ENCODE results near the gene NUP107. TPM values are rescaled to one million over a fixed set of nuclear protein-coding genes. Genes with fewer than 3 reads are reported as not detected.

NUP107 gene
- total RNA-seq, 2 experiments from 2014 or later = 142 to 143 TPM

DNA sequence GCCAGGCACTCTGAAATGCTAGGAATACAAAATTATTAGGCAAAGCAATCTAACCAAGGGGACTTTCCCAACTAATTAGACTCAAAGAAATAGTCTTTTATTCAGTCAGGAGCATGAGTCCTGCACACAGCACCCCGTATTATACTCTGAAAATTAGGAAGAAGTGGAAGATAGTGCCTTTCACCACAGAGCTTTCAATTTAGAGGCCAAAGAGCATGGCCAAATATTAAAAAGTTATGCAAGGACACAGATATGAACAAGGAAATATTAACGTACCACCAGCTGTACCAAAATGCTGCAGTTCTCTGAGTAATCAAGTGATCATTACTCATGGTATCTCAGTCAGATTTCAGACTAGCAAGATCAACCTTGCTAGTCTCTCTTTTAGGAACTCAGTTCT is 98.6 kb downstream of the NUP107 start:
- Mint-ChIP-seq H3K36me3 (ENCODE audit: low read depth) (no peaks in the 10 kb centered on the region), H3K4me3 (no peak overlapping the region), H3K27ac (no peak overlapping the region), H3K9me3 (no peaks in the 10 kb centered on the region), H3K27me3 (no peaks in the 10 kb centered on the region), H3K4me1 (ENCODE audit: low read depth) (no peaks in the 10 kb centered on the region)
- ChIA-PET CTCF (no interaction called here), POLR2A (no interaction called here)
- ATAC-seq (no peak), DNase-seq (no peak)
- TF ChIP-seq, protein P1, sequence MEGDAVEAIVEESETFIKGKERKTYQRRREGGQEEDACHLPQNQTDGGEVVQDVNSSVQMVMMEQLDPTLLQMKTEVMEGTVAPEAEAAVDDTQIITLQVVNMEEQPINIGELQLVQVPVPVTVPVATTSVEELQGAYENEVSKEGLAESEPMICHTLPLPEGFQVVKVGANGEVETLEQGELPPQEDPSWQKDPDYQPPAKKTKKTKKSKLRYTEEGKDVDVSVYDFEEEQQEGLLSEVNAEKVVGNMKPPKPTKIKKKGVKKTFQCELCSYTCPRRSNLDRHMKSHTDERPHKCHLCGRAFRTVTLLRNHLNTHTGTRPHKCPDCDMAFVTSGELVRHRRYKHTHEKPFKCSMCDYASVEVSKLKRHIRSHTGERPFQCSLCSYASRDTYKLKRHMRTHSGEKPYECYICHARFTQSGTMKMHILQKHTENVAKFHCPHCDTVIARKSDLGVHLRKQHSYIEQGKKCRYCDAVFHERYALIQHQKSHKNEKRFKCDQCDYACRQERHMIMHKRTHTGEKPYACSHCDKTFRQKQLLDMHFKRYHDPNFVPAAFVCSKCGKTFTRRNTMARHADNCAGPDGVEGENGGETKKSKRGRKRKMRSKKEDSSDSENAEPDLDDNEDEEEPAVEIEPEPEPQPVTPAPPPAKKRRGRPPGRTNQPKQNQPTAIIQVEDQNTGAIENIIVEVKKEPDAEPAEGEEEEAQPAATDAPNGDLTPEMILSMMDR (IDR thresholded peaks at IDR 0.05) = no peak
- intact Hi-C loops (cut with micrococcal nuclease) = no loop called here

DNA sequence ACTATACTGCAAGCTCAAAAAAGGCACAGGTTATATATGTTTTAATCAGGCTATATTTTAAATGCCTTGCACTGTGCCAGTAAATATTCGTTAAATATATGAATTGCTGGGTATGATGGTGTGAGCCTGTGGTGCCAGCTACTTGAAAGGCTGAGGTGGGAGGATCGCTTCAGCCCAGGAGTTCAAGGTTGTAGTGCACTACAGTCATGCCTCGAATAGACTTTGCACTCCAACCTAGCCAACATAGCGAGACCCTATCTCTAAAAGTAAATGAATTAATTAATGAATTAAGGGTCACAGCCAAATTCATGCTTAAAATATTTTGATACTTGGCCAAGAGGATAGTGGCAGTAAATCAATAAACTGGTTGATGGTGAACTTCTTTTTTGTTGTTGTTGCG is 99.0 kb downstream of the NUP107 start:
- no peak for DNase-seq
- Mint-ChIP-seq H3K4me3 (no peak overlapping the region), H3K4me1 (ENCODE audit: low read depth) (no peaks in the 10 kb centered on the region), H3K27me3 (no peaks in the 10 kb centered on the region), H3K36me3 (ENCODE audit: low read depth) (no peaks in the 10 kb centered on the region), H3K9me3 (no peaks in the 10 kb centered on the region), H3K27ac (no peak overlapping the region)
- POLR2A ChIA-PET = interaction anchor here (1.2 kb wide), 1 partner anchor 97 kb away, joined by 3 read pairs; no protein-coding TSS in a partner anchor
- TF ChIP-seq, protein P1 (IDR thresholded peaks at IDR 0.05) = no peak
- intact Hi-C loops (cut with micrococcal nuclease) = no loop called here
- CTCF ChIA-PET = no interaction called here
- ATAC-seq = no peak

GRCh38 chr12:68786929-68787328 is 100.2 kb downstream of the NUP107 start:
- no peak overlapping the region for H3K27ac Mint-ChIP-seq
- ATAC-seq (no peak), DNase-seq (no peak)
- ChIA-PET POLR2A (interaction anchor here (0.6 to 1.2 kb wide), 2 partner anchors 98 to 242 kb away, joined by 3 read pairs; no protein-coding TSS in a partner anchor), CTCF (no interaction called here)
- H3K36me3 Mint-ChIP-seq (ENCODE audit: low read depth) = no peaks in the 10 kb centered on the region
- no peak overlapping the region for H3K4me3 Mint-ChIP-seq
- intact Hi-C loops (cut with micrococcal nuclease) = no loop called here
- no peaks in the 10 kb centered on the region for H3K4me1 Mint-ChIP-seq (ENCODE audit: low read depth)
- H3K9me3 Mint-ChIP-seq = no peaks in the 10 kb centered on the region
- H3K27me3 Mint-ChIP-seq = no peaks in the 10 kb centered on the region
- TF ChIP-seq, protein P1 (IDR thresholded peaks at IDR 0.05) = no peak

DNA sequence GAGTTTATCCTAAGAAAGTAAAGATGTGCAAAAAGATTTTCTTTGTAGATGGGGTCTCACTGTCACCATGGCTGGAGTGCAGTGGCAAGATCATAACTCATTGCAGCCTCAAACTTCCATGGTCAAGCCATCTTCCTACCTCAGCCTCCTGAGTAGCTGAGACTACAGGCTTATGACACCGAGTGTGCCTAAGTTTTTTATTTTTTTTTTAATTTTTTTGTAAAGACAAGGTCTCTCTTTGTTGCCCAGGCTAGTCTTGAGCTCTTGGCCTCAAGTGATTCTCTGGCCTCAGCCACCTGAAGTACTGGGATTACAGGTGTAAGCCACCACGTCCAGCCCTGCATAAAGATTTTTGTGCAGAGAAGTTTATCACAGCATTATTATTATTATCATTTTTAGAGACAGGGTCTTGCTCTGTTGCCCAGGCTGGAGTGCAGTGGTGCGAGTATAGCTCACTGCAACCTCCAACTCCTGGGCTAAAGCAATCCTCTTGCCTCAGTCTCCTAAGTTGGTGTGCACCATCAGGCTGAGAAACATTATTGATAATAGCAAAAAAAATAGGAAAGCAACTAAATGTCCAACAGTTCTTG is 101.9 kb downstream of the NUP107 start:
- Mint-ChIP-seq H3K4me1 (ENCODE audit: low read depth) (no peaks in the 10 kb centered on the region), H3K9me3 (no peaks in the 10 kb centered on the region), H3K27ac (no peak overlapping the region), H3K36me3 (ENCODE audit: low read depth) (no peaks in the 10 kb centered on the region), H3K4me3 (no peak overlapping the region), H3K27me3 (no peaks in the 10 kb centered on the region)
- ChIA-PET POLR2A (no interaction called here), CTCF (no interaction called here)
- TF ChIP-seq, protein P1 (IDR thresholded peaks at IDR 0.05) = no peak
- DNase-seq = no peak
- no peak for ATAC-seq
- intact Hi-C loops (cut with micrococcal nuclease) = no loop called here

DNA sequence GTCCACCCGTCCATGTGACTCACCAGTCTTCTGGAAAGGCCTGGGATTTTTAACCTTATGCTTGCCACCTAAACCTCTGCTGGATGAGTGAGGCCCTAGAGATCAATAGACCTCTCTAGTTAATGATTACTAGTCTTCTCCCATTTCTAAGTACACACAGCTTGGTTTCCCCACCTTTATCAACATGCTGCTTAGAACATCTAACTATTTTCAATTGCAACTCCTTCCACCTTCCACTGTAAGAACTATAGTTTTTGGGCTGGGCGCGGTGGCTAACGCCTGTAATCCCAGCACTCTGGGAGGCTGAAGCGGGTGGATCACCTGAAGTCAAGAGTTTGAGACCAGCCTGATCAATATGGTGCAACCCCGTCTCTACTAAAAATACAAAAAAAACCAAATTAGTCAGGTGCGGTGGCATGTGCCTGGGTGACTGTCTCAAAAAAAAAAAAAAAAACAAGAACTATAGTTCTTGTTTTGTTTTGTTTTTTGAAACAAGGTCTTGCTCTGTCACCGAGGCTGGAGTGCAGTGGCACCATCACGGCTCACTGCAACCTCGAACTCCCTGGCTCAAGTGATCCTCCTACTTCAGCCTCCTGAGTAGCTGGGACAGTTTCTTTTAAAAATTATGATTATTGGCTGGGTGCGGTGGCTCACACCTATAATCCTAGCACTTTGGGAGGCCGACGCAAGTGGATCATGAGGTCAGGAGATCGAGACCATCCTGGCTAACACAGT is 102.5 kb downstream of the NUP107 start:
- CTCF ChIA-PET = no interaction called here
- no peak for ATAC-seq
- Mint-ChIP-seq H3K4me1 (ENCODE audit: low read depth) (no peaks in the 10 kb centered on the region), H3K27me3 (no peaks in the 10 kb centered on the region), H3K27ac (no peak overlapping the region), H3K4me3 (no peak overlapping the region), H3K36me3 (ENCODE audit: low read depth) (no peaks in the 10 kb centered on the region), H3K9me3 (no peaks in the 10 kb centered on the region)
- intact Hi-C loops (cut with micrococcal nuclease) = no loop called here
- TF ChIP-seq, protein P1 (IDR thresholded peaks at IDR 0.05) = no peak
- no peak for DNase-seq
- POLR2A ChIA-PET = no interaction called here
